ENCODE measurements around the gene ZFP36L1.

DNA sequence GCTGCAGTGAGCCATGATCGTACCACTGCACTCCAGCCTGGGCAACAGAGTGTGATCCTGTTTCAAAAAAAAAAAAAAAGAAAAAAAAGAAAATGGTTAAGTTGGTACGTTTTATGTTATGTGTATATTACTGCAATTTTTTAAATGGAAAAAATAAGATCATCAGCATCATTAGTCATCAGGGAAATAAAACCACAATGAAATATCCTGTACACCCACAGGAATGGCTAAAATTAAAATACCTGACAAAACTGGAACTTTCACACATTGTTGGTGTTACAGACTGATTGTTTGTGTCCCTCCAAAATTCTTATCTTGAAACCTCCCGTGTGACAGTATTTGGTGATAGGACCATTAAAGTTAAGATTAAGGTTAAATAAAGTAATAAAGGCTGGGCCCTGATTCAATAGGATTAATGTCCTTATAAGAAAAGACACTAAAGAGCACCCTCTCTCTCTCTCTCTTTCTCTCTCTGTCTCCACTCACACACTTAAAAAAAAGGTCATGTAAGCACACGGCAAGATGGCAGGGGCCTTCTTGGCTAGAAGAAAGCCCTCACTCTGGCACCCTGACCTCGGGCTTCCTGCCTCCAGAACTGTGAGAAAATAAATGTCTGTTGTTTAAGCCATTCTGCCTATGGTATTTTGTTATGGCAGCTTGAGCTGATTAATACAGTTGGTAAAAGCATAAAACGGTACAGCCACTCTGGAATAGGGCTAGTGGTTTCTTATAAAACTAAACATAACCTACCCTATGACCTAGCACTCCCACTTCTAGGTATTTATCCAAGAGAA, 48.3 kb upstream of the ZFP36L1 start:
- TF ChIP-seq CTCF (IDR thresholded peaks at IDR 0.05) (no peak), POLR2A (IDR thresholded peaks at IDR 0.05) (no peak)
